ENCODE results near the gene DYRK3. TPM values are rescaled to one million over a fixed set of nuclear protein-coding genes. Genes with fewer than 3 reads are reported as not detected.

Gene DYRK3
- total RNA-seq, 4 donors from 2014 or later = 2.5 to 9.1 (median 4.0) TPM

DNA sequence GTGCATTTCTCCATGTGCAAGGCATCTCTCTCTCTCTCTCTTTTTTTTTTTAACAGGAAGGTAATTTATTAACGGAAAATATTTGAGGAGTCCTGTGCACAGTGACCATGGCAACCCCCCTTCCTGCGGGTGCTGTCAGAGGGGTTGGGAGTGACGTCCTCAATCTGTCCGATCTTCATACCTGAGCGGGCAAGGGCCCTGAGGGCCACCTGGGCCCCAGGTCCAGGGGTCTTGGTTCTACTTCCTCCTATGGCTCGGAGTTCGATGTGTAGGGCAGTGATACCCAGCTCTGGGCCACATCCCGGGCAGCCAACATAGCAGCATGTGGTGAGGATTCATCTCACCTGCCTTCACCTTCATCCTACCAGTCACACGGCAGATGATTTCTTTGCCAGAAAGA lies 60.4 kb downstream of the DYRK3 start:
- H3K27me3 ChIP-seq = no peaks in the 10 kb centered on the region
- peaks cover 35 to 94% (median 77%) of the 10 kb centered on the region in 3 donors for H3K4me1 ChIP-seq
- no peak overlapping the region for H3K27ac ChIP-seq
- DNase-seq = no peak
- TF ChIP-seq POLR2A (IDR thresholded peaks at IDR 0.05) = no peak
- TF ChIP-seq, protein P1, sequence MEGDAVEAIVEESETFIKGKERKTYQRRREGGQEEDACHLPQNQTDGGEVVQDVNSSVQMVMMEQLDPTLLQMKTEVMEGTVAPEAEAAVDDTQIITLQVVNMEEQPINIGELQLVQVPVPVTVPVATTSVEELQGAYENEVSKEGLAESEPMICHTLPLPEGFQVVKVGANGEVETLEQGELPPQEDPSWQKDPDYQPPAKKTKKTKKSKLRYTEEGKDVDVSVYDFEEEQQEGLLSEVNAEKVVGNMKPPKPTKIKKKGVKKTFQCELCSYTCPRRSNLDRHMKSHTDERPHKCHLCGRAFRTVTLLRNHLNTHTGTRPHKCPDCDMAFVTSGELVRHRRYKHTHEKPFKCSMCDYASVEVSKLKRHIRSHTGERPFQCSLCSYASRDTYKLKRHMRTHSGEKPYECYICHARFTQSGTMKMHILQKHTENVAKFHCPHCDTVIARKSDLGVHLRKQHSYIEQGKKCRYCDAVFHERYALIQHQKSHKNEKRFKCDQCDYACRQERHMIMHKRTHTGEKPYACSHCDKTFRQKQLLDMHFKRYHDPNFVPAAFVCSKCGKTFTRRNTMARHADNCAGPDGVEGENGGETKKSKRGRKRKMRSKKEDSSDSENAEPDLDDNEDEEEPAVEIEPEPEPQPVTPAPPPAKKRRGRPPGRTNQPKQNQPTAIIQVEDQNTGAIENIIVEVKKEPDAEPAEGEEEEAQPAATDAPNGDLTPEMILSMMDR (IDR thresholded peaks at IDR 0.05) = no peak
- intact Hi-C loops (cut with DNase I) = no loop called here
- H3K4me3 ChIP-seq = no peak overlapping the region
- peaks cover 0 to 33% (median 0%) of the 10 kb centered on the region in 3 donors for H3K36me3 ChIP-seq
- no peaks in the 10 kb centered on the region for H3K9me3 ChIP-seq
- 87 to 91% methylated on average over 5 to 8 of the region's 9 CpGs for WGBS, 2 donors

DNA sequence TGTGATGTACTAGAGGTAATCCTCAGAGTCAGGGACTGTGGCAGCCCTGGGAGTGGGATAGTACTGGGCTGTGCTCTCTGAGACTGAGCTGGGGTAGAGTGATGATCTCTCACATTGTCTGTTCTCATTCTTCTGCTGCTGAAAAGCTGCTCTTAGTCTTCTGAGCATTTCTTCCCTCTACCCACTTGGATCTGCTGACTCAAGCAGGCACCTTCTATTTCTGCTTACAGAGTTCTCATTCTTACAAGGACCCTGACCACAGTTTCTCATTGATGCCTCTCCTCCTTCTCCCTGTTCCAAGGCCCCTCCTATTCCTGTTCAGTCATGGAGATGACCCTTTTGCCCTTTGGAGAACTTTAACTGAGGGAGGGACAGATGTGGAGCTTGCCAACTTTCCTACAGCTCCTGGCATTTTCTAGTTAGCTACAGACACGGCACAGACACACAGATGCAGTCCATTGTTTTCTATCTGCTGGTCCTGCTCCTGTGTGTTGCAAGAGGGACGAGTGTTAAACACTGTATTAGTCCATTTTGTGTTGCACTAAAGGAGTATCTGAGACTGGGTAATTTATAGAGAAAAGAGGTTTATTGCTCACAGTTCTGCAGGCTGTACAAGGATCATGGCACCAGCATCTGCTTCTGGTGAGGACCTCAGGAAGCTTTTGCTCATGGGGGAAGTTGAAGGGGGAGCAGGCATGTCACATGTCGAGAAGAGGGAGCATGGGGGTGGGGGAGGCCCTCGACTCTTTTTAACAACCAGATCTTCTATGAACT lies 61.7 kb downstream of the DYRK3 start:
- WGBS, 2 donors = 58 to 67% methylated on average over 4 of the region's 4 CpGs

DNA sequence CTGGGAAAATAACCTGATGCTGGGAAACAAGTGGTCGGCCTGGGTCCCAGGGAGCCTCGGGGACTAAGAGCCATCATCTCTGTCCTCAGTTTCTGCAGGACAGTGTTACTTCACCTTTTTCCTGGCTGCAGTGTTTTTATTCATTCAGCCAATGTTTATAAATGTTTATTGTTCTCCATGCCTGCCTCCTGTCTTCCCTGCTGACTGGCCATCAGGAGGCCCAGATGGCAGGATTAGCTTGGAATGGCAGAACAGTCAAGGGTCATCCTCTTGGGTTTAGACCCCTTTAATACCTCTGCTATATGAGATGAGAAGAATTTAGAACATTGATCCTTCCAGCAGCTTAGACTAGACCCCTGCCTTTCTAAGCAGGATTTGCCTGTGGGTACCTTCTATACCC lies 62.7 kb downstream of the DYRK3 start:
- 37 to 82% methylated on average over 2 of the region's 2 CpGs for WGBS, 2 donors
- no peak overlapping the region for H3K27ac ChIP-seq
- intact Hi-C loops (cut with DNase I) = no loop called here
- H3K4me1 ChIP-seq = peaks cover 39 to 93% (median 66%) of the 10 kb centered on the region in 3 donors
- peaks cover 0 to 33% (median 0%) of the 10 kb centered on the region in 3 donors for H3K36me3 ChIP-seq
- H3K4me3 ChIP-seq = no peak overlapping the region
- no peak for DNase-seq
- TF ChIP-seq POLR2A (IDR thresholded peaks at IDR 0.05) = no peak
- TF ChIP-seq, protein P1 (IDR thresholded peaks at IDR 0.05) = no peak
- H3K9me3 ChIP-seq = no peaks in the 10 kb centered on the region
- H3K27me3 ChIP-seq = no peaks in the 10 kb centered on the region

More for the DNA sequence above, 61.7 kb downstream of the DYRK3 start:
- TF ChIP-seq, protein P1 (IDR thresholded peaks at IDR 0.05) = no peak
- TF ChIP-seq POLR2A (IDR thresholded peaks at IDR 0.05) = no peak
- H3K27me3 ChIP-seq = no peaks in the 10 kb centered on the region
- no peaks in the 10 kb centered on the region for H3K9me3 ChIP-seq
- H3K36me3 ChIP-seq = peaks cover 0 to 33% (median 0%) of the 10 kb centered on the region in 3 donors
- intact Hi-C loops (cut with DNase I) = no loop called here
- H3K27ac ChIP-seq = no peak overlapping the region
- H3K4me3 ChIP-seq = no peak overlapping the region
- H3K4me1 ChIP-seq = peaks cover 39 to 93% (median 71%) of the 10 kb centered on the region in 3 donors
- DNase-seq = no peak

Other genes with a start within 250 kb of the DYRK3 start
- 10 to 100 TPM; 12.6 to 23.7 (median 18.1) TPM for gene IKBKE, start 165.1 kb upstream of the DYRK3 start, total RNA-seq
- 10 to 100 TPM; 29.2 to 85.3 (median 35.1) TPM for gene RASSF5, start 128.0 kb upstream of the DYRK3 start, total RNA-seq
- gene EIF2D, start 23.1 kb upstream of the DYRK3 start, total RNA-seq = 10 to 100 TPM; 26.8 to 54.4 (median 42.2) TPM
- 10 to 100 TPM; 37.8 to 50.7 (median 43.2) TPM for gene MAPKAPK2, start 49.4 kb downstream of the DYRK3 start, total RNA-seq
- 10 to 100 TPM in 2 of 4 donors, under 1 TPM in 1, not detected in 1; 0.23 to 16.8 (median 16.3) TPM for gene IL19, start 135.2 kb downstream of the DYRK3 start, total RNA-seq
- gene IL10, start 137.0 kb downstream of the DYRK3 start, total RNA-seq = 1 to 10 TPM in 2 of 4 donors, under 1 TPM in 1, not detected in 1; 0.70 to 2.5 (median 1.5) TPM
- gene IL20, start 230.1 kb downstream of the DYRK3 start, total RNA-seq = 1 to 10 TPM in 1 of 4 donors, not detected in 3; 1.1 TPM